Natural killer cell treated with Interleukin-12 subunit alpha and Interleukin-12 subunit beta and Interleukin-15 and Interleukin-18, amount 100 ng/mL, for 72 hours (primary cell): ENCODE measurements around the gene KRAS. TPM values are rescaled to one million over a fixed set of nuclear protein-coding genes. Genes with fewer than 3 reads are reported as not detected.

Source experiments
- ATAC-seq, 2 donors: fragments of 150-1000 bp; cut with Tn5 transposase in 1 of 2; sonication (Bioruptor Pico), chemical (Tn5 transposase) in 1 of 2; 2 replicates each; pipeline ENCODE4 v1.10.0; 2021
- DNase-seq: peaks from one replicate; pipeline ENCODE4 v3.0.0; 2022; ENCODE audit warnings: low spot score
- H3K27ac Mint-ChIP-seq, 2 donors: 1 replicate in 1 of 2; 2 replicates in 1 of 2; pipeline ENCODE4 v1.8.0; 2022; ENCODE audit warnings: mixed read lengths in 2 of 2, mild to moderate bottlenecking in 1 of 2, moderate library complexity in 1 of 2
- H3K27me3 Mint-ChIP-seq, 2 donors: 1 replicate in 1 of 2; 2 replicates in 1 of 2; pipeline ENCODE4 v1.8.0; 2022; ENCODE audit warnings: mixed read lengths in 2 of 2
- H3K36me3 Mint-ChIP-seq: one replicate; pipeline ENCODE4 v1.8.0; 2022; ENCODE audit warnings: mixed read lengths
- H3K4me1 Mint-ChIP-seq, 2 donors: 1 replicate in 1 of 2; 2 replicates in 1 of 2; pipeline ENCODE4 v1.8.0; 2022; ENCODE audit warnings: low read depth in 2 of 2, mixed read lengths in 2 of 2, mild to moderate bottlenecking in 1 of 2
- H3K4me3 Mint-ChIP-seq: one replicate; pipeline ENCODE4 v1.8.0; 2022; ENCODE audit warnings: mixed read lengths
- H3K9me3 Mint-ChIP-seq: 2 replicates; pipeline ENCODE4 v1.8.0; 2022; ENCODE audit warnings: mixed read lengths
- total RNA-seq, 2 donors: library from RNA; stranded (reverse); gene quantifications; one replicate each; pipeline ENCODE4 v1.2.3, GENCODE V29; 2022

The KRAS gene
- total RNA-seq, 2 donors from 2014 or later: 20.5 to 21.5 TPM

- no peaks in the 10 kb centered on the region for H3K9me3 Mint-ChIP-seq
- no peak for DNase-seq
- no peak for ATAC-seq
Measured at GRCh38 chr12:25197608-25198007, 53.1 kb downstream of the KRAS start.

GRCh38 chr12:25195056-25195971, 55.4 kb downstream of the KRAS start, which contains the start of the genes DNAI7 and ETFRF1:
TSS of gene DNAI7 (minus strand) at chr12:25195160. CDS start at chr12:25195078, 82 bp downstream.
TSS of gene ETFRF1 (plus strand) at chr12:25195237. CDS start at chr12:25203957, 8,720 bp downstream.
- peak within 1 kb of the TSS; percentile 99 for H3K4me3 Mint-ChIP-seq
- peak within 1 kb of the TSS; percentile 96 to 99 for H3K27ac Mint-ChIP-seq
- ATAC-seq (peak; percentile 99 to 100), DNase-seq (peak; percentile 97)
- peaks cover 17 to 21% of the 10 kb centered on the region in 2 donors for H3K4me1 Mint-ChIP-seq
- H3K36me3 Mint-ChIP-seq: no peaks in the 10 kb centered on the region
- no peaks in the 10 kb centered on the region for H3K9me3 Mint-ChIP-seq
- no peaks in the 10 kb centered on the region for H3K27me3 Mint-ChIP-seq

More at GRCh38 chr12:25197608-25198007, 53.1 kb downstream of the KRAS start:
- Mint-ChIP-seq H3K36me3 (no peaks in the 10 kb centered on the region), H3K27me3 (no peaks in the 10 kb centered on the region), H3K27ac (no peak overlapping the region), H3K4me3 (no peak overlapping the region), H3K4me1 (peaks cover 17 to 30% of the 10 kb centered on the region in 2 donors)

GRCh38 chr12:25194722-25195055, 56.0 kb downstream of the KRAS start:
- no peak for ATAC-seq
- Mint-ChIP-seq H3K27ac (peak overlapping the region; percentile 96 to 99), H3K4me3 (peak overlapping the region; percentile 99), H3K36me3 (no peaks in the 10 kb centered on the region), H3K4me1 (peaks cover 17 to 19% of the 10 kb centered on the region in 2 donors), H3K9me3 (no peaks in the 10 kb centered on the region), H3K27me3 (no peaks in the 10 kb centered on the region)
- no peak for DNase-seq

- Mint-ChIP-seq H3K9me3 (no peaks in the 10 kb centered on the region), H3K36me3 (no peaks in the 10 kb centered on the region), H3K27me3 (no peaks in the 10 kb centered on the region), H3K4me1 (peaks cover 17 to 19% of the 10 kb centered on the region in 2 donors), H3K4me3 (peak overlapping the region; percentile 99), H3K27ac (peak overlapping the region in 1 of 2 donors; percentile 99)
- no peak for DNase-seq
- no peak for ATAC-seq
Measured at GRCh38 chr12:25194214-25194613, 56.5 kb downstream of the KRAS start.

GRCh38 chr12:25190793-25191192, 59.9 kb downstream of the KRAS start:
- H3K27ac Mint-ChIP-seq: no peak overlapping the region
- H3K9me3 Mint-ChIP-seq: no peaks in the 10 kb centered on the region
- no peak for ATAC-seq
- no peaks in the 10 kb centered on the region for H3K36me3 Mint-ChIP-seq
- H3K4me1 Mint-ChIP-seq: peaks cover 25% of the 10 kb centered on the region in 2 donors
- H3K4me3 Mint-ChIP-seq: no peak overlapping the region
- no peak for DNase-seq
- no peaks in the 10 kb centered on the region for H3K27me3 Mint-ChIP-seq

GRCh38 chr12:25189656-25190055, 61.1 kb downstream of the KRAS start:
- Mint-ChIP-seq H3K27ac (no peak overlapping the region), H3K36me3 (no peaks in the 10 kb centered on the region), H3K27me3 (peaks cover 0 to under 1% of the 10 kb centered on the region in 2 donors), H3K4me1 (peaks cover 14% of the 10 kb centered on the region in 2 donors), H3K4me3 (no peak overlapping the region), H3K9me3 (no peaks in the 10 kb centered on the region)
- no peak for DNase-seq
- no peak for ATAC-seq

GRCh38 chr12:25187781-25188180, 62.9 kb downstream of the KRAS start:
- no peak overlapping the region for H3K27ac Mint-ChIP-seq
- no peak for ATAC-seq

GRCh38 chr12:25186788-25187402, 63.8 kb downstream of the KRAS start:
- H3K4me1 Mint-ChIP-seq: peaks cover 9 to 12% of the 10 kb centered on the region in 2 donors
- DNase-seq: no peak
- H3K36me3 Mint-ChIP-seq: no peaks in the 10 kb centered on the region
- no peak overlapping the region for H3K27ac Mint-ChIP-seq
- peaks cover 0 to 4% of the 10 kb centered on the region in 2 donors for H3K27me3 Mint-ChIP-seq
- no peaks in the 10 kb centered on the region for H3K9me3 Mint-ChIP-seq
- peak overlapping the region; percentile 57 for H3K4me3 Mint-ChIP-seq
- ATAC-seq: peak; percentile 65 to 66

More at GRCh38 chr12:25187781-25188180, 62.9 kb downstream of the KRAS start:
- H3K9me3 Mint-ChIP-seq: no peaks in the 10 kb centered on the region
- peaks cover 9 to 12% of the 10 kb centered on the region in 2 donors for H3K4me1 Mint-ChIP-seq
- peak overlapping the region; percentile 57 for H3K4me3 Mint-ChIP-seq
- peaks cover 0 to 4% of the 10 kb centered on the region in 2 donors for H3K27me3 Mint-ChIP-seq
- DNase-seq: no peak
- no peaks in the 10 kb centered on the region for H3K36me3 Mint-ChIP-seq

- H3K4me1 Mint-ChIP-seq: peaks cover 9 to 12% of the 10 kb centered on the region in 2 donors
- peak overlapping the region; percentile 30 for H3K4me3 Mint-ChIP-seq
- no peak for DNase-seq
- no peak overlapping the region for H3K27ac Mint-ChIP-seq
- no peaks in the 10 kb centered on the region for H3K36me3 Mint-ChIP-seq
- H3K27me3 Mint-ChIP-seq: peaks cover 0 to 4% of the 10 kb centered on the region in 2 donors
- H3K9me3 Mint-ChIP-seq: no peaks in the 10 kb centered on the region
- ATAC-seq: no peak
Measured at GRCh38 chr12:25186038-25186787, 64.5 kb downstream of the KRAS start.

GRCh38 chr12:25184132-25184531, 66.6 kb downstream of the KRAS start:
- H3K27ac Mint-ChIP-seq: no peak overlapping the region
- ATAC-seq (no peak), DNase-seq (no peak)
- peaks cover 9 to 12% of the 10 kb centered on the region in 2 donors for H3K4me1 Mint-ChIP-seq
- H3K36me3 Mint-ChIP-seq: peaks cover 6% of the 10 kb centered on the region
- peaks cover 4% of the 10 kb centered on the region in 2 donors for H3K27me3 Mint-ChIP-seq
- no peaks in the 10 kb centered on the region for H3K9me3 Mint-ChIP-seq
- no peak overlapping the region for H3K4me3 Mint-ChIP-seq

GRCh38 chr12:25182765-25183164, 68.0 kb downstream of the KRAS start:
- Mint-ChIP-seq H3K27me3 (peaks cover 4 to 6% of the 10 kb centered on the region in 2 donors), H3K4me3 (no peak overlapping the region), H3K9me3 (no peaks in the 10 kb centered on the region), H3K27ac (no peak overlapping the region), H3K36me3 (peaks cover 6% of the 10 kb centered on the region), H3K4me1 (peaks cover 9 to 12% of the 10 kb centered on the region in 2 donors)
- no peak for ATAC-seq
- no peak for DNase-seq

- Mint-ChIP-seq H3K9me3 (no peaks in the 10 kb centered on the region), H3K4me3 (no peak overlapping the region), H3K4me1 (no peaks in the 10 kb centered on the region), H3K27me3 (peaks cover 5 to 8% of the 10 kb centered on the region in 2 donors), H3K36me3 (no peaks in the 10 kb centered on the region), H3K27ac (no peak overlapping the region)
- ATAC-seq (no peak), DNase-seq (no peak)
Measured at GRCh38 chr12:25162866-25163265, 87.9 kb downstream of the KRAS start.

- Mint-ChIP-seq H3K36me3 (no peaks in the 10 kb centered on the region), H3K9me3 (no peaks in the 10 kb centered on the region), H3K27me3 (peaks cover 5 to 8% of the 10 kb centered on the region in 2 donors), H3K4me3 (no peak overlapping the region), H3K27ac (no peak overlapping the region), H3K4me1 (no peaks in the 10 kb centered on the region)
- ATAC-seq: no peak
- no peak for DNase-seq
Measured at GRCh38 chr12:25156061-25156460, 94.7 kb downstream of the KRAS start.
